GM23338 (cell line): Measurements from ENCODE around the gene CERT1. TPM values are rescaled to one million over a fixed set of nuclear protein-coding genes. Genes with fewer than 3 reads are reported as not detected.

Source experiments
- ATAC-seq: fragments of 200-7000 bp; cut with Tn5 transposase; 3 replicates; pipeline ENCODE4 v1.9.1; 2020
- DNase-seq: peaks from one replicate; pipeline ENCODE4 v3.0.0-alpha.2; 2015; ENCODE audit warnings: low spot score
- H2AFZ ChIP-seq: fragments of 200-600 bp; sonication (generic); 2 replicates; pipeline ENCODE4 v1.8.0; 2016; ENCODE audit warnings: antibody characterized with exemption, mild to moderate bottlenecking, moderate library complexity
- H3F3A ChIP-seq: fragments of 200-600 bp; sonication (generic); replicated peaks from 2 replicates; pipeline ENCODE4 v1.8.0; 2017; ENCODE audit warnings: antibody characterized with exemption, mixed run types, low read depth
- H3K27ac ChIP-seq: fragments of 200-600 bp; sonication (generic); 2 replicates; pipeline ENCODE4 v1.6.1; 2016; ENCODE audit warnings: low read depth
- H3K27me3 ChIP-seq: fragments of 200-600 bp; sonication (generic); 2 replicates; pipeline ENCODE4 v1.8.0; 2016; ENCODE audit warnings: mild to moderate bottlenecking, mixed run types, moderate library complexity; ENCODE audit not compliant: insufficient read depth
- H3K36me3 ChIP-seq: fragments of 200-600 bp; sonication (generic); 2 replicates; pipeline ENCODE4 v1.8.0; 2016; ENCODE audit warnings: mild to moderate bottlenecking; ENCODE audit not compliant: insufficient read depth
- H3K4me1 ChIP-seq: fragments of 200-600 bp; sonication (generic); 2 replicates; pipeline ENCODE4 v1.8.0; 2016; ENCODE audit warnings: mild to moderate bottlenecking, moderate library complexity; ENCODE audit not compliant: insufficient read depth
- H3K4me2 ChIP-seq: fragments of 200-600 bp; sonication (generic); 2 replicates; pipeline ENCODE4 v1.7.1; 2017; ENCODE audit warnings: mixed run types
- H3K4me3 ChIP-seq: fragments of 200-600 bp; sonication (generic); 2 replicates; pipeline ENCODE4 v1.6.1; 2016; ENCODE audit warnings: mixed run types
- H3K79me2 ChIP-seq: fragments of 200-600 bp; sonication (generic); replicated peaks from 2 replicates; pipeline ENCODE4 v1.8.0; 2017; ENCODE audit warnings: mild to moderate bottlenecking; ENCODE audit not compliant: insufficient read depth
- H3K9me2 ChIP-seq: fragments of 200-600 bp; sonication (generic); 2 replicates; pipeline ENCODE4 v1.8.0; 2017; ENCODE audit not compliant: insufficient read depth
- H4K20me1 ChIP-seq: fragments of 200-600 bp; sonication (generic); replicated peaks from 2 replicates; pipeline ENCODE4 v1.8.0; 2017; ENCODE audit warnings: mild to moderate bottlenecking; ENCODE audit not compliant: insufficient read depth
- H3K27ac Mint-ChIP-seq: 2 replicates; pipeline ENCODE4 v1.8.0; 2020; ENCODE audit warnings: inconsistent platforms, mild to moderate bottlenecking, moderate library complexity, mixed read lengths
- H3K27me3 Mint-ChIP-seq: 3 replicates; pipeline ENCODE4 v1.8.0; 2022; ENCODE audit warnings: low read depth, mild to moderate bottlenecking, moderate library complexity, mixed read lengths, inconsistent platforms; ENCODE audit not compliant: insufficient read depth, poor library complexity
- H3K36me3 Mint-ChIP-seq: 3 replicates; pipeline ENCODE4 v1.8.0; 2021; ENCODE audit warnings: low read depth, mild to moderate bottlenecking, inconsistent platforms, moderate library complexity, mixed read lengths
- H3K4me1 Mint-ChIP-seq: 3 replicates; pipeline ENCODE4 v1.8.0; 2020; ENCODE audit warnings: mild to moderate bottlenecking, inconsistent platforms, mixed read lengths
- H3K4me3 Mint-ChIP-seq: 3 replicates; pipeline ENCODE4 v1.8.0; 2021; ENCODE audit warnings: moderate library complexity, mild to moderate bottlenecking, inconsistent platforms, mixed read lengths
- H3K9me3 Mint-ChIP-seq: 3 replicates; pipeline ENCODE4 v1.8.0; 2020; ENCODE audit warnings: moderate library complexity, mild to moderate bottlenecking, inconsistent platforms, mixed read lengths
- CREB1 ChIP-seq: fragments of 250-450 bp; sonication (Bioruptor Pico); IDR thresholded peaks from 2 replicates; pipeline ENCODE4 v1.5.0; 2020; ENCODE audit warnings: low read depth, mild to moderate bottlenecking, moderate library complexity
- CTCF ChIP-seq, 2 experiments: fragments of 200-600 bp in 1 of 2; sonication (generic) in 1 of 2; conservative IDR thresholded peaks; 2 replicates each; pipeline versions ENCODE4 v1.5.1 to v1.6.1; 2016 to 2017; ENCODE audit warnings: antibody characterized with exemption in 2 of 2, low read depth in 2 of 2, mild to moderate bottlenecking in 2 of 2, moderate library complexity in 1 of 2
- EZH2 ChIP-seq: fragments of 200-600 bp; sonication (generic); IDR thresholded peaks from one replicate; pipeline ENCODE4 v1.8.0; 2017; ENCODE audit warnings: antibody characterized with exemption, mild to moderate bottlenecking, low read depth; ENCODE audit not compliant: unreplicated experiment
- EZH2phosphoT487 ChIP-seq: fragments of 200-600 bp; sonication (generic); IDR thresholded peaks from one replicate; pipeline ENCODE4 v1.8.1; 2018; ENCODE audit warnings: antibody characterized with exemption; ENCODE audit not compliant: unreplicated experiment
- NANOG ChIP-seq: IDR thresholded peaks from 2 replicates; pipeline ENCODE4 v1.6.1; 2016; ENCODE audit warnings: antibody characterized with exemption, borderline replicate concordance
- POLR2AphosphoS5 ChIP-seq: IDR thresholded peaks from 2 replicates; pipeline ENCODE4 v1.6.1; 2016; ENCODE audit warnings: antibody characterized with exemption, low read depth
- STAT1 ChIP-seq: IDR thresholded peaks from one replicate; pipeline ENCODE4 v1.6.1; 2016; ENCODE audit warnings: antibody characterized with exemption; ENCODE audit not compliant: unreplicated experiment
- ZNF114 ChIP-seq: fragments of 250-450 bp; sonication (Bioruptor Pico); IDR thresholded peaks from 2 replicates; pipeline ENCODE4 v1.5.0; 2020; ENCODE audit warnings: mild to moderate bottlenecking, moderate library complexity
- ZNF331 ChIP-seq: fragments of 250-450 bp; sonication (Bioruptor Pico); IDR thresholded peaks from 2 replicates; pipeline ENCODE4 v1.5.0; 2020; ENCODE audit warnings: low read depth, mild to moderate bottlenecking, moderate library complexity
- polyA plus RNA-seq: library from polyadenylated mRNA; unstranded; fragments of >200 nt; fragmentation: Nextera tagmentation; extraction: Ambion mirVana; gene quantifications from 2 replicates; pipeline ENCODE4 v1.2.1, GENCODE V29; 2016
- total RNA-seq: library from RNA; depleted of rRNA; stranded (reverse); fragments of >200 nt; shearing (Covaris generic); gene quantifications from 2 replicates; pipeline ENCODE4 v1.2.3, GENCODE V29; 2014
- TF ChIP-seq, protein P1 (sequence below): fragments of 250-450 bp; sonication (Bioruptor Pico); IDR thresholded peaks from 2 replicates; pipeline ENCODE4 v1.5.0; 2020; ENCODE audit warnings: mild to moderate bottlenecking, moderate library complexity
- TF ChIP-seq, protein P2 (sequence below): IDR thresholded peaks from 2 replicates; pipeline ENCODE4 v1.6.1; 2016; ENCODE audit warnings: antibody characterized with exemption

Gene CERT1
- total and polyA plus RNA-seq, 2 experiments from 2014 or later = 36.5 to 40.7 TPM

GRCh38 chr5:75526070-75526469 lies 14.6 kb upstream of the CERT1 start (continued):
- TF ChIP-seq, protein P1, sequence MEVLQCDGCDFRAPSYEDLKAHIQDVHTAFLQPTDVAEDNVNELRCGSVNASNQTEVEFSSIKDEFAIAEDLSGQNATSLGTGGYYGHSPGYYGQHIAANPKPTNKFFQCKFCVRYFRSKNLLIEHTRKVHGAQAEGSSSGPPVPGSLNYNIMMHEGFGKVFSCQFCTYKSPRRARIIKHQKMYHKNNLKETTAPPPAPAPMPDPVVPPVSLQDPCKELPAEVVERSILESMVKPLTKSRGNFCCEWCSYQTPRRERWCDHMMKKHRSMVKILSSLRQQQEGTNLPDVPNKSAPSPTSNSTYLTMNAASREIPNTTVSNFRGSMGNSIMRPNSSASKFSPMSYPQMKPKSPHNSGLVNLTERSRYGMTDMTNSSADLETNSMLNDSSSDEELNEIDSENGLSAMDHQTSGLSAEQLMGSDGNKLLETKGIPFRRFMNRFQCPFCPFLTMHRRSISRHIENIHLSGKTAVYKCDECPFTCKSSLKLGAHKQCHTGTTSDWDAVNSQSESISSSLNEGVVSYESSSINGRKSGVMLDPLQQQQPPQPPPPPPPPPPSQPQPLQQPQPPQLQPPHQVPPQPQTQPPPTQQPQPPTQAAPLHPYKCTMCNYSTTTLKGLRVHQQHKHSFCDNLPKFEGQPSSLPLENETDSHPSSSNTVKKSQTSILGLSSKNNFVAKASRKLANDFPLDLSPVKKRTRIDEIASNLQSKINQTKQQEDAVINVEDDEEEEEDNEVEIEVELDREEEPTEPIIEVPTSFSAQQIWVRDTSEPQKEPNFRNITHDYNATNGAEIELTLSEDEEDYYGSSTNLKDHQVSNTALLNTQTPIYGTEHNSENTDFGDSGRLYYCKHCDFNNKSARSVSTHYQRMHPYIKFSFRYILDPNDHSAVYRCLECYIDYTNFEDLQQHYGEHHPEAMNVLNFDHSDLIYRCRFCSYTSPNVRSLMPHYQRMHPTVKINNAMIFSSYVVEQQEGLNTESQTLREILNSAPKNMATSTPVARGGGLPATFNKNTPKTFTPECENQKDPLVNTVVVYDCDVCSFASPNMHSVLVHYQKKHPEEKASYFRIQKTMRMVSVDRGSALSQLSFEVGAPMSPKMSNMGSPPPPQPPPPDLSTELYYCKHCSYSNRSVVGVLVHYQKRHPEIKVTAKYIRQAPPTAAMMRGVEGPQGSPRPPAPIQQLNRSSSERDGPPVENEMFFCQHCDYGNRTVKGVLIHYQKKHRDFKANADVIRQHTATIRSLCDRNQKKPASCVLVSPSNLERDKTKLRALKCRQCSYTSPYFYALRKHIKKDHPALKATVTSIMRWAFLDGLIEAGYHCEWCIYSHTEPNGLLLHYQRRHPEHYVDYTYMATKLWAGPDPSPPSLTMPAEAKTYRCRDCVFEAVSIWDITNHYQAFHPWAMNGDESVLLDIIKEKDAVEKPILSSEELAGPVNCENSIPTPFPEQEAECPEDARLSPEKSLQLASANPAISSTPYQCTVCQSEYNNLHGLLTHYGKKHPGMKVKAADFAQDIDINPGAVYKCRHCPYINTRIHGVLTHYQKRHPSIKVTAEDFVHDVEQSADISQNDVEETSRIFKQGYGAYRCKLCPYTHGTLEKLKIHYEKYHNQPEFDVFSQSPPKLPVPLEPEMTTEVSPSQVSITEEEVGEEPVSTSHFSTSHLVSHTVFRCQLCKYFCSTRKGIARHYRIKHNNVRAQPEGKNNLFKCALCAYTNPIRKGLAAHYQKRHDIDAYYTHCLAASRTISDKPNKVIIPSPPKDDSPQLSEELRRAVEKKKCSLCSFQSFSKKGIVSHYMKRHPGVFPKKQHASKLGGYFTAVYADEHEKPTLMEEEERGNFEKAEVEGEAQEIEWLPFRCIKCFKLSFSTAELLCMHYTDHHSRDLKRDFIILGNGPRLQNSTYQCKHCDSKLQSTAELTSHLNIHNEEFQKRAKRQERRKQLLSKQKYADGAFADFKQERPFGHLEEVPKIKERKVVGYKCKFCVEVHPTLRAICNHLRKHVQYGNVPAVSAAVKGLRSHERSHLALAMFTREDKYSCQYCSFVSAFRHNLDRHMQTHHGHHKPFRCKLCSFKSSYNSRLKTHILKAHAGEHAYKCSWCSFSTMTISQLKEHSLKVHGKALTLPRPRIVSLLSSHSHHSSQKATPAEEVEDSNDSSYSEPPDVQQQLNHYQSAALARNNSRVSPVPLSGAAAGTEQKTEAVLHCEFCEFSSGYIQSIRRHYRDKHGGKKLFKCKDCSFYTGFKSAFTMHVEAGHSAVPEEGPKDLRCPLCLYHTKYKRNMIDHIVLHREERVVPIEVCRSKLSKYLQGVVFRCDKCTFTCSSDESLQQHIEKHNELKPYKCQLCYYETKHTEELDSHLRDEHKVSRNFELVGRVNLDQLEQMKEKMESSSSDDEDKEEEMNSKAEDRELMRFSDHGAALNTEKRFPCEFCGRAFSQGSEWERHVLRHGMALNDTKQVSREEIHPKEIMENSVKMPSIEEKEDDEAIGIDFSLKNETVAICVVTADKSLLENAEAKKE = no peak
- TF ChIP-seq CREB1 (CRISPR knock-in tag) (no peak), ZNF114 (CRISPR knock-in tag) (no peak), POLR2AphosphoS5 (no peak), NANOG (no peak), CTCF (conservative IDR thresholded peaks at IDR 0.05; ENCODE audit: low read depth in 2 of 2) (no peak), EZH2phosphoT487 (no peak)

- Histone ChIP-seq H3K9me2 (no peaks in the 10 kb centered on the region), H3K27ac (no peak overlapping the region), H2AFZ (no peak overlapping the region), H4K20me1 (no peaks in the 10 kb centered on the region), H3K4me2 (no peak overlapping the region), H3K36me3 (peaks cover 3% of the 10 kb centered on the region; the same call in 1 of the 2 replicates), H3K79me2 (peaks cover 12% of the 10 kb centered on the region), H3K4me3 (no peak overlapping the region), H3K4me1 (no peaks in the 10 kb centered on the region), H3F3A (no peaks in the 10 kb centered on the region), H3K27me3 (no peaks in the 10 kb centered on the region)
- Mint-ChIP-seq H3K27ac (no peak overlapping the region), H3K27me3 (peaks cover 4% of the 10 kb centered on the region), H3K36me3 (peaks cover 18% of the 10 kb centered on the region; the same call in 2 of the 3 replicates), H3K4me1 (peaks cover 3% of the 10 kb centered on the region; the same call in 2 of the 3 replicates), H3K9me3 (peaks cover 16% of the 10 kb centered on the region), H3K4me3 (no peak overlapping the region)
- no peak for ATAC-seq
- DNase-seq = no peak
- TF ChIP-seq EZH2 = no peak
- no peak for TF ChIP-seq CTCF (conservative IDR thresholded peaks at IDR 0.05; ENCODE audit: low read depth in 2 of 2)
- no peak for TF ChIP-seq ZNF114 (CRISPR knock-in tag)
- TF ChIP-seq ZNF331 (CRISPR knock-in tag) = no peak
- TF ChIP-seq NANOG = no peak
- TF ChIP-seq, protein P2, sequence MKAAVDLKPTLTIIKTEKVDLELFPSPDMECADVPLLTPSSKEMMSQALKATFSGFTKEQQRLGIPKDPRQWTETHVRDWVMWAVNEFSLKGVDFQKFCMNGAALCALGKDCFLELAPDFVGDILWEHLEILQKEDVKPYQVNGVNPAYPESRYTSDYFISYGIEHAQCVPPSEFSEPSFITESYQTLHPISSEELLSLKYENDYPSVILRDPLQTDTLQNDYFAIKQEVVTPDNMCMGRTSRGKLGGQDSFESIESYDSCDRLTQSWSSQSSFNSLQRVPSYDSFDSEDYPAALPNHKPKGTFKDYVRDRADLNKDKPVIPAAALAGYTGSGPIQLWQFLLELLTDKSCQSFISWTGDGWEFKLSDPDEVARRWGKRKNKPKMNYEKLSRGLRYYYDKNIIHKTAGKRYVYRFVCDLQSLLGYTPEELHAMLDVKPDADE = no peak
- no peak for TF ChIP-seq STAT1
Observed at GRCh38 chr5:75525344-75525743, 13.9 kb upstream of the CERT1 start.
